ENCODE data around the gene INSYN2B. TPM values are rescaled to one million over a fixed set of nuclear protein-coding genes. Genes with fewer than 3 reads are reported as not detected.

Gene INSYN2B
- total RNA-seq, 2 donors from 2014 or later: not detected

- no peak overlapping the region for H3K9ac ChIP-seq (ENCODE audit: low read depth in 2 of 2, low read length in 2 of 2)
- no peak overlapping the region for H3K27ac ChIP-seq
- no peaks in the 10 kb centered on the region for H3K36me3 ChIP-seq
- H3K4me1 ChIP-seq: no peaks in the 10 kb centered on the region
- no peak for TF ChIP-seq CTCF (IDR thresholded peaks at IDR 0.05)
- H3K4me3 ChIP-seq: no peak overlapping the region
- no peaks in the 10 kb centered on the region for H3K27me3 ChIP-seq
- intact Hi-C loops (cut with DNase I): no loop called here
- H3K9me3 ChIP-seq: no peaks in the 10 kb centered on the region
- no peak for DNase-seq
These were observed 19.3 kb upstream of the INSYN2B start for GRCh38 chr5:169999621-170000020.

GRCh38 chr5:169997798-169998197, 17.5 kb upstream of the INSYN2B start:
- H3K36me3 ChIP-seq: no peaks in the 10 kb centered on the region
- H3K4me3 ChIP-seq: no peak overlapping the region
- H3K27me3 ChIP-seq: no peaks in the 10 kb centered on the region
- H3K9ac ChIP-seq (ENCODE audit: low read depth in 2 of 2, low read length in 2 of 2): no peak overlapping the region
- H3K9me3 ChIP-seq: no peaks in the 10 kb centered on the region
- TF ChIP-seq CTCF (IDR thresholded peaks at IDR 0.05): no peak
- H3K27ac ChIP-seq: no peak overlapping the region
- H3K4me1 ChIP-seq: no peaks in the 10 kb centered on the region
- DNase-seq: no peak
- intact Hi-C loops (cut with DNase I): no loop called here

- no peak for DNase-seq
- Histone ChIP-seq H3K27ac (no peak overlapping the region), H3K36me3 (no peaks in the 10 kb centered on the region), H3K9ac (ENCODE audit: low read depth in 2 of 2, low read length in 2 of 2) (no peak overlapping the region), H3K4me1 (no peaks in the 10 kb centered on the region), H3K4me3 (no peak overlapping the region), H3K27me3 (no peaks in the 10 kb centered on the region), H3K9me3 (no peaks in the 10 kb centered on the region)
- TF ChIP-seq CTCF (IDR thresholded peaks at IDR 0.05): no peak
- intact Hi-C loops (cut with DNase I): no loop called here
These were observed 13.1 kb upstream of the INSYN2B start for GRCh38 chr5:169993485-169993790.

- H3K36me3 ChIP-seq: no peaks in the 10 kb centered on the region
- H3K27me3 ChIP-seq: no peaks in the 10 kb centered on the region
- intact Hi-C loops (cut with DNase I): no loop called here
- no peaks in the 10 kb centered on the region for H3K9me3 ChIP-seq
- no peak for DNase-seq
- TF ChIP-seq CTCF (IDR thresholded peaks at IDR 0.05): no peak
- no peak overlapping the region for H3K27ac ChIP-seq
- H3K9ac ChIP-seq (ENCODE audit: low read depth in 2 of 2, low read length in 2 of 2): no peak overlapping the region
- H3K4me1 ChIP-seq: no peaks in the 10 kb centered on the region
- no peak overlapping the region for H3K4me3 ChIP-seq
These were observed 12.6 kb upstream of the INSYN2B start for GRCh38 chr5:169992789-169993484.

- Histone ChIP-seq H3K27me3 (no peaks in the 10 kb centered on the region), H3K27ac (no peak overlapping the region), H3K36me3 (no peaks in the 10 kb centered on the region), H3K4me3 (no peak overlapping the region), H3K4me1 (no peaks in the 10 kb centered on the region), H3K9me3 (no peaks in the 10 kb centered on the region), H3K9ac (ENCODE audit: low read depth in 2 of 2, low read length in 2 of 2) (no peak overlapping the region)
- DNase-seq: no peak
- no peak for TF ChIP-seq CTCF (IDR thresholded peaks at IDR 0.05)
- intact Hi-C loops (cut with DNase I): no loop called here
These were observed 11.0 kb upstream of the INSYN2B start for GRCh38 chr5:169991115-169991869.
